T-helper 22 cell (primary cell): ENCODE measurements around the gene TBC1D8.

ENCODE experiments used
- DNase-seq: peaks from one replicate; pipeline ENCODE4 v3.0.0-alpha.2; 2020; ENCODE audit warnings: low read depth

Gene TBC1D8

GRCh38 chr2:101027852-101028251 is 123.3 kb downstream of the TBC1D8 start:
- DNase-seq = no peak

GRCh38 chr2:101026923-101027469 is 124.2 kb downstream of the TBC1D8 start:
- DNase-seq = no peak

DNA sequence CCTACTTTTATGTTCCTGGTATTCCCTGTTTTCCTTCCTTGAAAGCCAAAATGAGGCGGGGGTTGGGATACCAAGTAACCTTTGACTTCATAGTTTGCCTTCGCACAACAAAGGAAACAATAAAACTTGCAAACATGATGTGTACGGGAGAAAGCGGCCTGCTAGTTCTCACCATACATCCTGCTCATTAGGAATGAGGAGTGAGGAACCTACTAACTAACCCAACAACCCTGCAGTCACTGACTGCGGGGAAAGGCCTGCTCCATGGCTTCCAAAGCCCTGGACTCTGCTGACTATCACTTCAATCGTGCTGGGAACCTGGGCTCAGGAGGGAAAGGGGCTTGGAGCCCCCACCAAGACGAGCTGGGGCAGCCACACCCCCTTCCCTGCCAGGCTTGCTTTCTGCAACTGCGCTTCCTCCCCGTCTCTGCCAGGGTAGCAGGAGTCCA is 124.9 kb downstream of the TBC1D8 start:
- DNase-seq = no peak

DNA sequence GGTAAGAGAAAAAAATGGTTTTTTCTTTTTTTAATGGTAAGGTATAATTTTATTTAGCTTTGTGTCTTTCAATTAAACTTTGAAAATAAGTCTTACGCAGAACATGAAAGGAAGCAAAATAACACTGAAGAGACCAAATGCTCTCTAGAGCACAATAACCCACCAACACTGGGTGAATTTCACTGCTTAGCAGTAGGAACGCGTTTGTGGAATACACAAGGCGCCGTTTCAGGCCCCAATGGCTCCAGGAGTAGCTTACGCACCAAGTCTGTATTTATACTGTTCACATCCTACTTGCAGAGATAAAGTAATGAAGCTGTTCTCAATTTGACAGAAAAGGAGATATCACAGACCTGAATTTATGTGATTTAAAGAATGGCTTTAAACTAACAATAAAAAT is 125.6 kb downstream of the TBC1D8 start:
- no peak for DNase-seq

GRCh38 chr2:101023327-101024107 is 127.7 kb downstream of the TBC1D8 start:
- DNase-seq = no peak

DNA sequence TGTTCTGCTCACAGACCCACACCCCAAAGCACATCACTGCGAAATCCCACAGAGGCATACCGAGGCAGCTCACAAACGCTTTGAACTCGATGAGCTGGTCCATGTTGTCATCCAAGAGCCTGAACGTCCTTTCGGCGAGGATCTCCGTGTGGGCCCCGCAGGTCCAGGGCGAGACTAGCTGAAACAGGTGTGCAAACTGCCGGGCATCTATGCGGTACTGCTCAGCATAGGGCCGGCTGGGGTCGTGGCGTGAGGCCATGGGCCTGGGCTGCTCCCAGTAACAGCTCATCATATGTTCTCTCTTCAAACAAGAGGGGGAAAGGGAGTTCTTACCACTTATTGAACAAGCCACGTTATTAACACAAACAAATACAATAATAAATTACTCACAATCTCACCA is 129.0 kb downstream of the TBC1D8 start:
- no peak for DNase-seq

- no peak for DNase-seq
Observed at GRCh38 chr2:101018934-101019333, 132.2 kb downstream of the TBC1D8 start.

GRCh38 chr2:101017371-101017770 is 133.8 kb downstream of the TBC1D8 start:
- no peak for DNase-seq

DNA sequence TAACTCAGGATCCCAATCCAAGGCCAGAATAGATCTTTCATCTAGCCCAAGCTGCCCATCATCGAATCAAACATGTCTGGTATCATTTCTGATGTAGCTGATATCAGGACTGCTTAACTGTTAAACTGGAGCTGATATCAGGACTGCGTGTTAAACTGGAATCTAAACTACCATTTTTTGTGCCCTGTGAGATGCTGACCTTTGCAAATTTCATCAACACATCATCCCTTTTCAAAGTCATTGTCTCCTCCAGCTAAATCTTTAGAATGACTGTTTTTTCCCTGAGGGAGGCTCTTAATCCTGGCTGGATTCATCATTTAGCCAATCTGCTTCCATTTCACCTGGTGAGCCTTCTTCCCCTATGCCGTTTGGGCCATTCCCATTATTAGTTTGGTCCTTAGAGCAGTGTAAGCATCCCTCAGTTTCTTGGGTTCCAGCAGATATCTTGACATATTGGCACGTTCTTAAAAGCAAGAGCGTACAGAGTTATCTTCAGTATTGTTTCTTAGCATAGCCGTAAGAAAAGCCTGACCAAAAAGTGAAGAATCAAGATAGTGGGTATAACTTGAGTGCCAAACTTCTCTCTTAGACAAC is 136.8 kb downstream of the TBC1D8 start:
- no peak for DNase-seq

DNA sequence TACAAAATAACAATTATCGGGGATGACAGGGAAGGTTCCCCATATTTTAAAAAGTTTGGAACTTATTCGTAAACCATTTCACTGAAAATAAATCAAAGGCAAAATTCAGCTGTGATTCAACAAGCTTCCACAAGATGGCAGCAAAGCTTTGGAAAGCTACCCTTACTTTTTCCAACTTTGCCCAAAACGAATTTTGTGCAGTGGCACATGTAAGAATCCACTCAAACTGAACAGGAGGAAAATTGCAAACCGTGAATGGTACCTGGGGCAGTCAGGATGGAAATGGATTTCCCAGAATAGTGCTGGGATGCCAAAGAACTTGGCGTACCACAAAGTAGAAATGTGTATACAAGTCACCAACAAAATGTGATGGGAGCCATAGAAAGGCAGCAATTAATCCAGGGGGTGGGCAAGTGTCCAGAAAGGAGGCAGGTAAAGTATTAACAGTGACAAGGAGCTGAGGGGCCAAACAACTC is 138.4 kb downstream of the TBC1D8 start:
- no peak for DNase-seq

DNA sequence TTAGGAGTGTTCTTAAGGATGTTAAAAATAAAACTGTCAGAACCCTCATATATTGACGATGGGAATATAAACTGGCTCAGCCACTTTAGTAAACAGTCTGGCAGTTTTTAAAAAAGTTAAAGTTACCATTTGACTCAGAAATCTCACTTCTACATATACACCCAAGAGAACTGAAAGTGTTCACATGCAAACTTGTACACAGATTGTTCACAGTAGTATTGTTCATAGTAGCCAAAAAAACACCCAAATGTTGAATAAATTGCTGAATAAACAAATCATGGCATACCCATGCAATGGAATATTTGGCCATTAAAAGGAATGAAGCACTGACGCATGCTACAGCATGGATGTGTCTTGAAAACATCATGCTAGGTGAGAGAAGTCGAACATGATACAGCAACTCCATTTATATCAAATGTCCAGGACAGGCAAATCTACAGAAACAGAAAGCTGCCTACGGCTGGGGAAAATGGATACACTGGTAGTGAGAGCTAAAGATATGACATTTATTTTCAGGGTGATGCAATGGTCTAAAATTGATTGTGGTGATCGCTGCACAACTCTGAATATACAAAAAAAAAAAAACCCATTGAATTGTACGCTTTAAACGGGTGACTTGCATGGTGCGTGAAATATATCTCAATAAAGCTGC is 139.0 kb downstream of the TBC1D8 start:
- DNase-seq = no peak

GRCh38 chr2:101011152-101011551 is 140.0 kb downstream of the TBC1D8 start:
- no peak for DNase-seq

GRCh38 chr2:101007415-101008345 is 143.5 kb downstream of the TBC1D8 start:
- DNase-seq = no peak

GRCh38 chr2:101006065-101006715 is 145.0 kb downstream of the TBC1D8 start:
- no peak for DNase-seq

DNA sequence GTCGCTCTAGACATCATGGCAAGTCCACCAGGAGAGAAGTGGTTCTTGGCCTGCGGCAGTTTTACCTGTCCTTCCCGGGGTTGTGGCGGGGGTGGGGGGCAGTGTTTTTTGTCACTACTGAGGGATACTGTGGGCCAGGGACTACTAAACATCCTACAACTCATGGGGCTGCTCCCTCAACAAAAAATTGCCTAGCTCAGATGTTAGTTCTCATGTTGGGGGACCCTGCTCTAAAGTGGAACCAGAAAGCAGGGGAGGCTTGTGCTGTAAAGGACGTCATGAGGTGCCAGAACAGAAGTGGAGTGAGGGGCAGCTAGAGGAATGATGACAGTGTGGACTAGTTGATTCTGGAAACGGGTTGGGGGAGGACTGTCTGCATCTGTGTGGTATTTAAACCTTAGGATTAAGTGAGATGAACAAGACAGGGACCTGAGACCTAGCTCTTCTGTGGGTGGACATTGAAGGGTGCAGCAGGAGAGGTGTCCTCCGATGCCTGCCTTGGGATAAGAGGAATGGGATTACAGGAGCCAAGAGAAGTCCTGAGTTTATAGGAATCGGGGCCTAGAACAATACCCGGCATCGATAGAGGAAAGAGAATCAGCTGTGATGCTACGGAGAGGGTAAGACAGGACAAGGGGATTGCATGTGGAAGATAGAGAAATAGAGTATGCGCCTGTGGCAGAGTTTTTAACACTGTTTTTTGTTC is 146.4 kb downstream of the TBC1D8 start:
- DNase-seq = no peak

DNA sequence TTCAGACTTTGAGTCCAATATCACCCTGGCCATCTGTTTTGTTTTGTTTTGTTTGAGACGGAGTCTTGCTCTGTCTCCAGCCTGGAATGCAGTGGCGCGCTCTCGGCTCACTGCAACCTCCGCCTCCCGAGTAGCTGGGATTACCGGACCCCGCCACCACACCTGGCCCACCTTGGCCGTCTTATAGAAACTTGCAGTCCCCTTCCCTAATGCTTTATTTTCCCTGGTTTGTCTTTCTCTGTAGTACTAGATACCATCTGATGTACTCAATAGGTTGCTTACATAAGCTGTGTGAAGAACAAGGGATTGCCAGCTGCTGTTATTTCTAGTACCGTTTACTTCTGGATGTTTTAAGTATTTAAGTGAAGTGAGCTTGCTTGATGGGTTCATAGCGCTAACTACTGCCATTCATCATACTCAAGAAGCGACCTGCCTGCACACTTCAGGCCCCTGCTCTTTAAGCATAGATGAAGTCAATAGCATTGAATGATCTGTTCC is 147.9 kb downstream of the TBC1D8 start:
- no peak for DNase-seq

DNA sequence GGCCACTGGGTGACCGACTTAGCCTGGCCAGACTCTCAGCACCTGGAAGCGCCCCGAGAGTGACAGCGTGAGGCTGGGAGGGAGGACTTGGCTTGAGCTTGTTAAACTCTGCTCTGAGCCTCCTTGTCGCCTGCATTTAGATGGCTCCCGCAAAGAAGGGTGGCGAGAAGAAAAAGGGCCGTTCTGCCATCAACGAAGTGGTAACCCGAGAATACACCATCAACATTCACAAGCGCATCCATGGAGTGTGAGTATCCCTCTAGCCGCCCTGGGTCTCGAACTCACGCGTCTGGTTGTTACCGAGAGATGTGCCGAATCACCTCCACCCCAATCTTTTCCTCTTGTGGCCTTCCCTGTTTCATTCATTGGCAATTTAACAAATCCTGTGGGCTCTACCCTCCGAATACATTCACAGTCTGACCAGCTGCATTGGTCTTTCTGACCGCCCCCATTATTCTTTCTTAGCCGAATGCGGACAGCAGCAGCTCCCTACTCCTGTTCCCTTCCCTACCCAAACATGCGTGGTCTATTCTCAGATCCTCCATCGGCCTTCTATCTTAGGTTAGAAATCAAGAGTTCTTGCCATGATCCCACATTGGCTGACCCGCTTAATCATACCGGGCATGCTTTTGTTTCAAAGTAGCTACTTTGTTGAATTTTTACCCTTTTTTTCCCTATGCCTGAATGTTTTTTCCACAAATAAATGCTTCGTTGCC is 148.5 kb downstream of the TBC1D8 start:
- DNase-seq = peak; percentile 20

- peak; percentile 94 for DNase-seq
Observed at GRCh38 chr2:101001691-101002561, 149.3 kb downstream of the TBC1D8 start, which contains the start of gene RPL31. Gene RPL31 (plus strand): TSS chr2:101002289. CDS start chr2:101002702, 413 bp downstream.
